Esophagus squamous epithelium (tissue), 4 donors: ENCODE results near the gene SEMA5B.

Experiments used
- POLR2A ChIP-seq, 4 donors: fragments of 450-650 bp; IDR thresholded peaks; one replicate each; pipeline ENCODE4 v1.6.1; 2017; ENCODE audit warnings: antibody characterized with exemption in 4 of 4, mild to moderate bottlenecking in 4 of 4, moderate library complexity in 3 of 4
- TF ChIP-seq, protein P1 (sequence below), 6 experiments: fragments of 450-650 bp in 4 of 6; fragments of 200-600 bp in 2 of 6; sonication (generic) in 2 of 6; IDR thresholded peaks; one replicate each; pipeline ENCODE4 v1.5.1; 2016 to 2019; ENCODE audit warnings: antibody characterized with exemption in 6 of 6, mild to moderate bottlenecking in 4 of 6, moderate library complexity in 4 of 6

DNA sequence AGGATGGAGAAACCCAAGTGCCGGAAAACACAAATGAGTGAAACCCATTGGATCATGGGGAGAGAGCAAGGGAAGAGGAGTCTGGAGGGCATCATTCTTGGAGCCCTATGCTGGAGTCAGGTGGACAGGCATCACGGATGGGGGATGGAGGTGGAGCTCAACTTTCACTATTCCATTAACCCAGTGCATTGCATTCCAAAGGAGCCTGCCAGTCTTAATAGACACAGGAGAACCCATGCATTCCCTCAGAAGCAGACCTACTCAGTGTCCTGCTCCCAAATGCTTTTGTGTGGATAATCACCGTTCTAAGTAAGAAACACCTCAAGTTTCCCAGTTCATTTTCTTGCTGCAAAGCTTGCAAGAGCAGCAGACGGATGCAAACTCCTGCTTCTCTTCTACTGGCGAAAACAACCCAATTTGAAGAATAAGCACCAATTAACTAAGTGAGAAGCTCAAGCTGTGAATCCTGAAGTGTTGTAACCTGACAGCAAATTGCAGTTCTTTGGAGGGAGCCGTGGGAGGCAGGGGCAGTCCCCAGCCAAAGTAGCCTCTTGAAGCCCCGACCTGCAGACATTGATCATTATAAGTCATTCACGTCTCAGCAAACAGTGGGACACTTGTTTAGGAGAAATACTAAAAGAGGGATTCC lies 25.3 kb downstream of the SEMA5B start:
- TF ChIP-seq, protein P1, sequence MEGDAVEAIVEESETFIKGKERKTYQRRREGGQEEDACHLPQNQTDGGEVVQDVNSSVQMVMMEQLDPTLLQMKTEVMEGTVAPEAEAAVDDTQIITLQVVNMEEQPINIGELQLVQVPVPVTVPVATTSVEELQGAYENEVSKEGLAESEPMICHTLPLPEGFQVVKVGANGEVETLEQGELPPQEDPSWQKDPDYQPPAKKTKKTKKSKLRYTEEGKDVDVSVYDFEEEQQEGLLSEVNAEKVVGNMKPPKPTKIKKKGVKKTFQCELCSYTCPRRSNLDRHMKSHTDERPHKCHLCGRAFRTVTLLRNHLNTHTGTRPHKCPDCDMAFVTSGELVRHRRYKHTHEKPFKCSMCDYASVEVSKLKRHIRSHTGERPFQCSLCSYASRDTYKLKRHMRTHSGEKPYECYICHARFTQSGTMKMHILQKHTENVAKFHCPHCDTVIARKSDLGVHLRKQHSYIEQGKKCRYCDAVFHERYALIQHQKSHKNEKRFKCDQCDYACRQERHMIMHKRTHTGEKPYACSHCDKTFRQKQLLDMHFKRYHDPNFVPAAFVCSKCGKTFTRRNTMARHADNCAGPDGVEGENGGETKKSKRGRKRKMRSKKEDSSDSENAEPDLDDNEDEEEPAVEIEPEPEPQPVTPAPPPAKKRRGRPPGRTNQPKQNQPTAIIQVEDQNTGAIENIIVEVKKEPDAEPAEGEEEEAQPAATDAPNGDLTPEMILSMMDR (IDR thresholded peaks at IDR 0.05): no peak
- no peak for TF ChIP-seq POLR2A (IDR thresholded peaks at IDR 0.05)
